Neural cell (in vitro differentiated cells): ENCODE results near the gene AEBP1. TPM values are rescaled to one million over a fixed set of nuclear protein-coding genes. Genes with fewer than 3 reads are reported as not detected.

Source experiments
- H2AFZ ChIP-seq: fragments of 200-600, 300-800 bp; sonication (generic), shearing (Covaris generic); 2 replicates; pipeline ENCODE4 v1.6.0; 2014; ENCODE audit warnings: low read depth, mild to moderate bottlenecking, antibody characterized with exemption, low read length, moderate library complexity
- H3F3A ChIP-seq: fragments of 200-600 bp; shearing (Covaris generic); 2 replicates; pipeline ENCODE4 v1.6.1; 2016; ENCODE audit warnings: mild to moderate bottlenecking, moderate library complexity, mixed read lengths, antibody characterized with exemption, low read length; ENCODE audit not compliant: insufficient read depth, poor library complexity, severe bottlenecking
- H3K27ac ChIP-seq: fragments of 200-600, 300-800 bp; sonication (generic), shearing (Covaris generic); 2 replicates; pipeline ENCODE4 v1.5.1; 2014; ENCODE audit warnings: mild to moderate bottlenecking, low read length, moderate library complexity
- H3K27me3 ChIP-seq: fragments of 300-800, 200-600 bp; sonication (generic), shearing (Covaris generic); 2 replicates; pipeline ENCODE4 v1.6.0; 2014; ENCODE audit warnings: mild to moderate bottlenecking, low read depth, low read length, moderate library complexity; ENCODE audit not compliant: insufficient read depth
- H3K36me3 ChIP-seq: fragments of 300-800, 200-600 bp; sonication (generic), shearing (Covaris generic); 2 replicates; pipeline ENCODE4 v1.5.1; 2014; ENCODE audit warnings: mild to moderate bottlenecking, antibody characterized with exemption, low read length, moderate library complexity; ENCODE audit not compliant: insufficient read depth
- H3K4me2 ChIP-seq: fragments of 300-800, 200-600 bp; sonication (generic), shearing (Covaris generic); 2 replicates; pipeline ENCODE4 v1.6.0; 2014; ENCODE audit warnings: mild to moderate bottlenecking, low read length
- H3K4me3 ChIP-seq: fragments of 300-800, 200-600 bp; sonication (generic), shearing (Covaris generic); 2 replicates; pipeline ENCODE4 v1.5.1; 2014; ENCODE audit warnings: mild to moderate bottlenecking, low read length, moderate library complexity
- H3K79me2 ChIP-seq: fragments of 200-600 bp; shearing (Covaris generic); replicated peaks from 2 replicates; pipeline ENCODE4 v1.6.0; 2014; ENCODE audit warnings: mild to moderate bottlenecking, low read length, moderate library complexity; ENCODE audit not compliant: insufficient read depth
- H3K9ac ChIP-seq: fragments of 300-800, 200-600 bp; sonication (generic), shearing (Covaris generic); 2 replicates; pipeline ENCODE4 v1.6.1; 2016; ENCODE audit warnings: mild to moderate bottlenecking, low read length, mixed read lengths
- H3K9me2 ChIP-seq: fragments of 200-600 bp; shearing (Covaris generic); 2 replicates; pipeline ENCODE4 v1.6.1; 2016; ENCODE audit warnings: mild to moderate bottlenecking, low read length, mixed read lengths; ENCODE audit not compliant: insufficient read depth
- H3K9me3 ChIP-seq: fragments of 200-600, 300-800 bp; sonication (generic), shearing (Covaris generic); 2 replicates; pipeline ENCODE4 v1.6.1; 2016; ENCODE audit warnings: mild to moderate bottlenecking, mixed run types, low read length, moderate library complexity, mixed read lengths
- H4K20me1 ChIP-seq: fragments of 200-600 bp; shearing (Covaris generic); 2 replicates; pipeline ENCODE4 v1.6.1; 2016; ENCODE audit warnings: mild to moderate bottlenecking, mixed run types; ENCODE audit not compliant: insufficient read depth
- EP300 ChIP-seq: fragments of 450-650 bp; conservative IDR thresholded peaks from 2 replicates; pipeline ENCODE4 v1.6.1; 2014; ENCODE audit warnings: antibody characterized with exemption, mild to moderate bottlenecking, moderate library complexity; ENCODE audit not compliant: poor library complexity, severe bottlenecking
- EZH2 ChIP-seq: fragments of 200-600, 300-800 bp; shearing (Covaris generic), sonication (generic); IDR thresholded peaks from 2 replicates; pipeline ENCODE4 v1.6.1; 2014; ENCODE audit warnings: antibody characterized with exemption, low read length, borderline replicate concordance, mild to moderate bottlenecking; ENCODE audit not compliant: insufficient read depth, poor library complexity, severe bottlenecking
- MXI1 ChIP-seq: fragments of 450-650 bp; conservative IDR thresholded peaks from 2 replicates; pipeline ENCODE4 v1.6.1; 2014; ENCODE audit warnings: antibody characterized with exemption, mild to moderate bottlenecking; ENCODE audit not compliant: poor library complexity, severe bottlenecking
- POLR2AphosphoS5 ChIP-seq: IDR thresholded peaks from 2 replicates; pipeline ENCODE4 v1.6.1; 2012
- RAD21 ChIP-seq: fragments of 450-650 bp; conservative IDR thresholded peaks from 2 replicates; pipeline ENCODE4 v1.6.1; 2014; ENCODE audit warnings: antibody characterized with exemption, mild to moderate bottlenecking, moderate library complexity
- REST ChIP-seq: IDR thresholded peaks from 2 replicates; pipeline ENCODE4 v1.6.1; 2012; ENCODE audit warnings: borderline replicate concordance
- SMC3 ChIP-seq: fragments of 450-650 bp; conservative IDR thresholded peaks from 2 replicates; pipeline ENCODE4 v1.6.1; 2014; ENCODE audit warnings: antibody characterized with exemption, mild to moderate bottlenecking, moderate library complexity; ENCODE audit not compliant: poor library complexity
- TAF1 ChIP-seq: IDR thresholded peaks from 2 replicates; pipeline ENCODE4 v1.6.1; 2012; ENCODE audit warnings: low read depth
- polyA plus RNA-seq: library from polyadenylated mRNA; depleted of rRNA; stranded (reverse); fragments of >200 nt; gene quantifications from 2 replicates; pipeline ENCODE4 v1.2.3, GENCODE V29; 2014
- TF ChIP-seq, protein P1 (sequence below): fragments of 450-650 bp; IDR thresholded peaks from 2 replicates; pipeline ENCODE4 v1.5.1; 2014; ENCODE audit warnings: antibody characterized with exemption, mild to moderate bottlenecking, moderate library complexity; ENCODE audit not compliant: poor library complexity, severe bottlenecking

The AEBP1 gene
- polyA plus RNA-seq, 1 donor from 2014 or later = 0.30 TPM

DNA sequence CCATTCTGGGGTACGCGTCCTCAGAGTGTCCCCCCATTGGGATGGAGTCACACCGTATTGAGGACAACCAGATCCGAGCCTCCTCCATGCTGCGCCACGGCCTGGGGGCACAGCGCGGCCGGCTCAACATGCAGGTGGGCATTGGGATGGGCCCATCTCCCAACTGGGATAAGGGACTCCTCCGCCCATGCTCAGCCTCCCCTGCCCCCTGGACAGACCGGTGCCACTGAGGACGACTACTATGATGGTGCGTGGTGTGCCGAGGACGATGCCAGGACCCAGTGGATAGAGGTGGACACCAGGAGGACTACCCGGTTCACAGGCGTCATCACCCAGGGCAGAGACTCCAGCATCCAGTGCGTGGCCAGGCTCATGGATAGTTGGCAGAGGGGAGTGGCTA lies 5.8 kb downstream of the AEBP1 start:
- no peaks in the 10 kb centered on the region for H3K79me2 ChIP-seq
- no peak for TF ChIP-seq REST
- TF ChIP-seq EP300 = no peak
- TF ChIP-seq RAD21 = no peak
- no peak for TF ChIP-seq POLR2AphosphoS5
- no peaks in the 10 kb centered on the region for H3K36me3 ChIP-seq

GRCh38 chr7:44110719-44111635 lies 6.8 kb downstream of the AEBP1 start:
- Histone ChIP-seq H3K4me3 (no peak overlapping the region), H3K27ac (no peak overlapping the region), H3K9me2 (no peaks in the 10 kb centered on the region), H4K20me1 (no peaks in the 10 kb centered on the region), H3K36me3 (no peaks in the 10 kb centered on the region), H3F3A (no peaks in the 10 kb centered on the region), H3K9ac (no peak overlapping the region), H3K79me2 (no peaks in the 10 kb centered on the region), H3K4me2 (no peak overlapping the region), H3K9me3 (no peaks in the 10 kb centered on the region), H2AFZ (no peak overlapping the region), H3K27me3 (no peaks in the 10 kb centered on the region)
- TF ChIP-seq SMC3 (no peak), TAF1 (no peak), EZH2 (no peak), RAD21 (no peak), POLR2AphosphoS5 (no peak), REST (no peak), MXI1 (no peak), EP300 (no peak)
- TF ChIP-seq, protein P1, sequence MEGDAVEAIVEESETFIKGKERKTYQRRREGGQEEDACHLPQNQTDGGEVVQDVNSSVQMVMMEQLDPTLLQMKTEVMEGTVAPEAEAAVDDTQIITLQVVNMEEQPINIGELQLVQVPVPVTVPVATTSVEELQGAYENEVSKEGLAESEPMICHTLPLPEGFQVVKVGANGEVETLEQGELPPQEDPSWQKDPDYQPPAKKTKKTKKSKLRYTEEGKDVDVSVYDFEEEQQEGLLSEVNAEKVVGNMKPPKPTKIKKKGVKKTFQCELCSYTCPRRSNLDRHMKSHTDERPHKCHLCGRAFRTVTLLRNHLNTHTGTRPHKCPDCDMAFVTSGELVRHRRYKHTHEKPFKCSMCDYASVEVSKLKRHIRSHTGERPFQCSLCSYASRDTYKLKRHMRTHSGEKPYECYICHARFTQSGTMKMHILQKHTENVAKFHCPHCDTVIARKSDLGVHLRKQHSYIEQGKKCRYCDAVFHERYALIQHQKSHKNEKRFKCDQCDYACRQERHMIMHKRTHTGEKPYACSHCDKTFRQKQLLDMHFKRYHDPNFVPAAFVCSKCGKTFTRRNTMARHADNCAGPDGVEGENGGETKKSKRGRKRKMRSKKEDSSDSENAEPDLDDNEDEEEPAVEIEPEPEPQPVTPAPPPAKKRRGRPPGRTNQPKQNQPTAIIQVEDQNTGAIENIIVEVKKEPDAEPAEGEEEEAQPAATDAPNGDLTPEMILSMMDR = no peak

More for the DNA sequence above, 5.8 kb downstream of the AEBP1 start:
- Histone ChIP-seq H4K20me1 (no peaks in the 10 kb centered on the region), H2AFZ (no peak overlapping the region), H3K9me2 (no peaks in the 10 kb centered on the region), H3K27ac (no peak overlapping the region), H3K9me3 (no peaks in the 10 kb centered on the region), H3F3A (no peaks in the 10 kb centered on the region), H3K4me2 (no peak overlapping the region), H3K9ac (no peak overlapping the region), H3K27me3 (peaks cover 2% of the 10 kb centered on the region), H3K4me3 (no peak overlapping the region)
